ENCODE measurements around the gene CUL4A.

DNA sequence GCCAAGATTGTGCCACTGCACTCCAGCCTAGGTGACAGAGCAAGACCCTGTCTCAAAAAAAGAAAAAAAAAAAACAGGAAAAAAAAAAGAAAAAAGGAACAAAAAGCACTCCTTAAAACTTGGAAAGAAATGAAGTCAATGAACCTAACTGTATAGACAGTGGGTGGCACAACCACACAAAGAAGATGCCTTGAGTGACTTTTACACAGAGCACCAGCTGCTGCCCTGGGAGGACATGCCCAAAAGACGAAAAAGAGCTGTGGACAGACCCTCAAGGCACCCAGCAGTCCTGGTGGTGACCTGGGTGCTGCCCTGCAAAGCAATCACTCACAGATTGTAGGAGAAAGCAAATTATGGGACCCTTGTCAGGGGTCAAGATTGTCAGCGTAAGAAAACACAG lies 81.7 kb downstream of the CUL4A start:
- TF ChIP-seq NANOG (IDR thresholded peaks at IDR 0.05; ENCODE audit: borderline replicate concordance) (no peak), EZH2 (IDR thresholded peaks at IDR 0.05; ENCODE audit: low read depth, unreplicated experiment) (no peak)
- TF ChIP-seq, protein P1, sequence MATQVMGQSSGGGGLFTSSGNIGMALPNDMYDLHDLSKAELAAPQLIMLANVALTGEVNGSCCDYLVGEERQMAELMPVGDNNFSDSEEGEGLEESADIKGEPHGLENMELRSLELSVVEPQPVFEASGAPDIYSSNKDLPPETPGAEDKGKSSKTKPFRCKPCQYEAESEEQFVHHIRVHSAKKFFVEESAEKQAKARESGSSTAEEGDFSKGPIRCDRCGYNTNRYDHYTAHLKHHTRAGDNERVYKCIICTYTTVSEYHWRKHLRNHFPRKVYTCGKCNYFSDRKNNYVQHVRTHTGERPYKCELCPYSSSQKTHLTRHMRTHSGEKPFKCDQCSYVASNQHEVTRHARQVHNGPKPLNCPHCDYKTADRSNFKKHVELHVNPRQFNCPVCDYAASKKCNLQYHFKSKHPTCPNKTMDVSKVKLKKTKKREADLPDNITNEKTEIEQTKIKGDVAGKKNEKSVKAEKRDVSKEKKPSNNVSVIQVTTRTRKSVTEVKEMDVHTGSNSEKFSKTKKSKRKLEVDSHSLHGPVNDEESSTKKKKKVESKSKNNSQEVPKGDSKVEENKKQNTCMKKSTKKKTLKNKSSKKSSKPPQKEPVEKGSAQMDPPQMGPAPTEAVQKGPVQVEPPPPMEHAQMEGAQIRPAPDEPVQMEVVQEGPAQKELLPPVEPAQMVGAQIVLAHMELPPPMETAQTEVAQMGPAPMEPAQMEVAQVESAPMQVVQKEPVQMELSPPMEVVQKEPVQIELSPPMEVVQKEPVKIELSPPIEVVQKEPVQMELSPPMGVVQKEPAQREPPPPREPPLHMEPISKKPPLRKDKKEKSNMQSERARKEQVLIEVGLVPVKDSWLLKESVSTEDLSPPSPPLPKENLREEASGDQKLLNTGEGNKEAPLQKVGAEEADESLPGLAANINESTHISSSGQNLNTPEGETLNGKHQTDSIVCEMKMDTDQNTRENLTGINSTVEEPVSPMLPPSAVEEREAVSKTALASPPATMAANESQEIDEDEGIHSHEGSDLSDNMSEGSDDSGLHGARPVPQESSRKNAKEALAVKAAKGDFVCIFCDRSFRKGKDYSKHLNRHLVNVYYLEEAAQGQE (IDR thresholded peaks at IDR 0.05; ENCODE audit: unreplicated experiment): no peak
- TF ChIP-seq, protein P2, sequence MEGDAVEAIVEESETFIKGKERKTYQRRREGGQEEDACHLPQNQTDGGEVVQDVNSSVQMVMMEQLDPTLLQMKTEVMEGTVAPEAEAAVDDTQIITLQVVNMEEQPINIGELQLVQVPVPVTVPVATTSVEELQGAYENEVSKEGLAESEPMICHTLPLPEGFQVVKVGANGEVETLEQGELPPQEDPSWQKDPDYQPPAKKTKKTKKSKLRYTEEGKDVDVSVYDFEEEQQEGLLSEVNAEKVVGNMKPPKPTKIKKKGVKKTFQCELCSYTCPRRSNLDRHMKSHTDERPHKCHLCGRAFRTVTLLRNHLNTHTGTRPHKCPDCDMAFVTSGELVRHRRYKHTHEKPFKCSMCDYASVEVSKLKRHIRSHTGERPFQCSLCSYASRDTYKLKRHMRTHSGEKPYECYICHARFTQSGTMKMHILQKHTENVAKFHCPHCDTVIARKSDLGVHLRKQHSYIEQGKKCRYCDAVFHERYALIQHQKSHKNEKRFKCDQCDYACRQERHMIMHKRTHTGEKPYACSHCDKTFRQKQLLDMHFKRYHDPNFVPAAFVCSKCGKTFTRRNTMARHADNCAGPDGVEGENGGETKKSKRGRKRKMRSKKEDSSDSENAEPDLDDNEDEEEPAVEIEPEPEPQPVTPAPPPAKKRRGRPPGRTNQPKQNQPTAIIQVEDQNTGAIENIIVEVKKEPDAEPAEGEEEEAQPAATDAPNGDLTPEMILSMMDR (conservative IDR thresholded peaks at IDR 0.05; ENCODE audit: low read depth in 2 of 2): no peak
